NCI-H2227 (cell line): ENCODE measurements around the gene SLIT3.

ENCODE experiments used
- DNase-seq: peaks from one replicate; lab custom pipeline; 2025; ENCODE audit not compliant: unreplicated experiment; lab: John Stamatoyannopoulos, UW

The SLIT3 gene

GRCh38 chr5:169272111-169272510 lies 28.8 kb downstream of the SLIT3 start:
- DNase-seq, result no peak

- no peak for DNase-seq
These were observed 30.1 kb downstream of the SLIT3 start for GRCh38 chr5:169270827-169271226.

GRCh38 chr5:169268019-169268418 lies 32.9 kb downstream of the SLIT3 start:
- no peak for DNase-seq

- DNase-seq, result no peak
These were observed 35.1 kb downstream of the SLIT3 start for GRCh38 chr5:169265888-169266287.

GRCh38 chr5:169263591-169263990 lies 37.3 kb downstream of the SLIT3 start:
- DNase-seq, result no peak

- no peak for DNase-seq
These were observed 39.9 kb downstream of the SLIT3 start for GRCh38 chr5:169260896-169261569.

- no peak for DNase-seq
These were observed 42.5 kb downstream of the SLIT3 start for GRCh38 chr5:169258372-169259000.

GRCh38 chr5:169256191-169256590 lies 44.7 kb downstream of the SLIT3 start:
- DNase-seq, result no peak

GRCh38 chr5:169253071-169253470 lies 47.9 kb downstream of the SLIT3 start:
- no peak for DNase-seq

GRCh38 chr5:169251333-169252084 lies 49.4 kb downstream of the SLIT3 start:
- DNase-seq, result no peak

- DNase-seq, result no peak
These were observed 50.1 kb downstream of the SLIT3 start for GRCh38 chr5:169250887-169251286.

GRCh38 chr5:169248996-169249395 lies 51.9 kb downstream of the SLIT3 start:
- DNase-seq, result no peak

- DNase-seq, result no peak
These were observed 52.4 kb downstream of the SLIT3 start for GRCh38 chr5:169248550-169248949.

GRCh38 chr5:169244812-169245211 lies 56.1 kb downstream of the SLIT3 start:
- DNase-seq, result no peak

- DNase-seq, result no peak
These were observed 57.1 kb downstream of the SLIT3 start for GRCh38 chr5:169243651-169244422.

- DNase-seq, result no peak
These were observed 58.1 kb downstream of the SLIT3 start for GRCh38 chr5:169242849-169243186.

- DNase-seq, result no peak
These were observed 58.6 kb downstream of the SLIT3 start for GRCh38 chr5:169242175-169242848.

- DNase-seq, result no peak
These were observed 71.5 kb downstream of the SLIT3 start for GRCh38 chr5:169229342-169229892.

GRCh38 chr5:169226895-169227294 lies 74.0 kb downstream of the SLIT3 start:
- no peak for DNase-seq

GRCh38 chr5:169225830-169226356 lies 75.0 kb downstream of the SLIT3 start:
- no peak for DNase-seq
